Skeletal muscle tissue (tissue), 4 donors: ENCODE results near the gene TSG101. TPM values are rescaled to one million over a fixed set of nuclear protein-coding genes. Genes with fewer than 3 reads are reported as not detected.

Experiments
- H3K27ac ChIP-seq: one replicate; pipeline ENCODE4 v1.7.0; 2013; ENCODE audit warnings: mild to moderate bottlenecking, low read depth, low read length, inconsistent platforms
- H3K27me3 ChIP-seq, 3 donors: one replicate each; pipeline ENCODE4 v1.7.0; 2013; ENCODE audit warnings: low read length in 3 of 3; ENCODE audit not compliant: control insufficient read depth in 3 of 3, insufficient read depth in 3 of 3
- H3K36me3 ChIP-seq, 3 donors: one replicate each; pipeline ENCODE4 v1.7.0; 2013; ENCODE audit warnings: low read length in 3 of 3; ENCODE audit not compliant: control insufficient read depth in 3 of 3, insufficient read depth in 3 of 3
- H3K4me1 ChIP-seq, 3 donors: one replicate each; pipeline ENCODE4 v1.7.0; 2013; ENCODE audit warnings: low read length in 3 of 3, mild to moderate bottlenecking in 3 of 3; ENCODE audit not compliant: control insufficient read depth in 3 of 3, insufficient read depth in 3 of 3
- H3K4me3 ChIP-seq, 3 donors: one replicate each; pipeline ENCODE4 v1.7.0; 2013; ENCODE audit warnings: low read length in 3 of 3
- H3K9ac ChIP-seq, 3 donors: one replicate each; pipeline ENCODE4 v1.7.0; 2013; ENCODE audit warnings: low read length in 3 of 3, mild to moderate bottlenecking in 3 of 3, moderate library complexity in 2 of 3, low read depth in 1 of 3
- H3K9me3 ChIP-seq, 3 donors: one replicate each; pipeline ENCODE4 v1.7.0; 2013; ENCODE audit warnings: low read length in 3 of 3; ENCODE audit not compliant: control insufficient read depth in 3 of 3
- total RNA-seq: library from RNA; depleted of rRNA; stranded (reverse); fragments of >200 nt; gene quantifications from one replicate; pipeline ENCODE4 v1.2.3, GENCODE V29; 2014
- donor health status: Osteomylitis.

Gene TSG101
- total RNA-seq, 1 donor from 2014 or later, result 45.4 TPM

- Histone ChIP-seq H3K4me1 (no peaks in the 10 kb centered on the region), H3K36me3 (no peaks in the 10 kb centered on the region), H3K27me3 (peaks cover 4 to 7% (median 5%) of the 10 kb centered on the region in 3 donors), H3K9ac (no peak overlapping the region), H3K27ac (no peak overlapping the region), H3K9me3 (no peaks in the 10 kb centered on the region), H3K4me3 (no peak overlapping the region)
Observed at GRCh38 chr11:18452927-18453326, 73.8 kb downstream of the TSG101 start.

- Histone ChIP-seq H3K9me3 (no peaks in the 10 kb centered on the region), H3K4me3 (no peak overlapping the region), H3K9ac (no peak overlapping the region), H3K4me1 (no peaks in the 10 kb centered on the region), H3K27me3 (no peaks in the 10 kb centered on the region), H3K36me3 (no peaks in the 10 kb centered on the region), H3K27ac (no peak overlapping the region)
Observed at GRCh38 chr11:18449251-18449650, 77.5 kb downstream of the TSG101 start.

- Histone ChIP-seq H3K9me3 (no peaks in the 10 kb centered on the region), H3K9ac (no peak overlapping the region), H3K27me3 (no peaks in the 10 kb centered on the region), H3K27ac (no peak overlapping the region), H3K4me3 (no peak overlapping the region), H3K4me1 (no peaks in the 10 kb centered on the region), H3K36me3 (no peaks in the 10 kb centered on the region)
Observed at GRCh38 chr11:18438691-18439090, 88.1 kb downstream of the TSG101 start.

Other genes with a start within 250 kb of the TSG101 start
- gene HPS5, start 204.8 kb downstream of the TSG101 start, total RNA-seq, result 64.7 TPM
- 45.9 TPM for gene GTF2H1, start 204.4 kb downstream of the TSG101 start, total RNA-seq
- gene LDHA, start 132.4 kb downstream of the TSG101 start, total RNA-seq, result 390 TPM
- gene LDHC, start 114.6 kb downstream of the TSG101 start, total RNA-seq, result not detected
- not detected for gene LDHAL6A, start 71.1 kb downstream of the TSG101 start, total RNA-seq
- 12.0 TPM for gene UEVLD, start 61.8 kb upstream of the TSG101 start, total RNA-seq
- not detected for gene MISFA, start 72.8 kb upstream of the TSG101 start, total RNA-seq
- 13.6 TPM for gene SPTY2D1, start 107.4 kb upstream of the TSG101 start, total RNA-seq
- gene TMEM86A, start 171.8 kb upstream of the TSG101 start, total RNA-seq, result 3.1 TPM
- 7.3 TPM for gene IGSF22, start 199.2 kb upstream of the TSG101 start, total RNA-seq